Stimulated activated naive CD8-positive, alpha-beta T cell treated with anti-CD3 and anti-CD28 coated beads, Interleukin-15, amount 100 ng/mL, for 72 hours (primary cell): ENCODE data around the gene RPL26.
A peak's percentile ranks its signal among the peaks of the same experiment; 100 is the strongest.

Source experiments
- ATAC-seq: fragments of 150-1000 bp; cut with Tn5 transposase; 2 replicates; pipeline ENCODE4 v1.10.0; 2021; ENCODE audit warnings: mild to moderate bottlenecking, moderate library complexity
- DNase-seq, 2 donors: peaks; one replicate each; pipeline ENCODE4 v3.0.0; 2021 to 2022
- H3K27ac Mint-ChIP-seq, 2 donors: one replicate each; pipeline ENCODE4 v1.8.0; 2022; ENCODE audit warnings: mild to moderate bottlenecking in 2 of 2, mixed read lengths in 2 of 2, moderate library complexity in 2 of 2
- H3K27me3 Mint-ChIP-seq: one replicate; pipeline ENCODE4 v1.8.0; 2022; ENCODE audit warnings: mixed read lengths
- H3K4me1 Mint-ChIP-seq: one replicate; pipeline ENCODE4 v1.8.0; 2022; ENCODE audit warnings: mild to moderate bottlenecking, mixed read lengths
- H3K4me3 Mint-ChIP-seq, 2 donors: one replicate each; pipeline ENCODE4 v1.8.0; 2022; ENCODE audit warnings: mild to moderate bottlenecking in 2 of 2, mixed read lengths in 2 of 2, moderate library complexity in 1 of 2
- H3K9me3 Mint-ChIP-seq, 2 donors: one replicate each; pipeline ENCODE4 v1.8.0; 2022; ENCODE audit warnings: mixed read lengths in 2 of 2

The RPL26 gene

GRCh38 chr17:8383143-8383822, at the start of gene RPL26:
TSS of gene RPL26 (minus strand) at chr17:8383193. CDS start at chr17:8382310, 883 bp downstream.
- Mint-ChIP-seq H3K9me3 (no peaks in the 10 kb centered on the region), H3K27me3 (no peaks in the 10 kb centered on the region), H3K27ac (peak within 1 kb of the TSS; percentile 98 to 100), H3K4me3 (peak within 1 kb of the TSS; percentile 90 to 99), H3K4me1 (peaks cover 59% of the 10 kb centered on the region)
- ATAC-seq: peak; percentile 96
- DNase-seq: peak; percentile 96

- DNase-seq: no peak
- Mint-ChIP-seq H3K4me1 (no peaks in the 10 kb centered on the region), H3K27me3 (no peaks in the 10 kb centered on the region), H3K4me3 (no peak overlapping the region), H3K27ac (no peak overlapping the region), H3K9me3 (no peaks in the 10 kb centered on the region)
- no peak for ATAC-seq
Measured at GRCh38 chr17:8430966-8431365, 48.0 kb upstream of the RPL26 start.

DNA sequence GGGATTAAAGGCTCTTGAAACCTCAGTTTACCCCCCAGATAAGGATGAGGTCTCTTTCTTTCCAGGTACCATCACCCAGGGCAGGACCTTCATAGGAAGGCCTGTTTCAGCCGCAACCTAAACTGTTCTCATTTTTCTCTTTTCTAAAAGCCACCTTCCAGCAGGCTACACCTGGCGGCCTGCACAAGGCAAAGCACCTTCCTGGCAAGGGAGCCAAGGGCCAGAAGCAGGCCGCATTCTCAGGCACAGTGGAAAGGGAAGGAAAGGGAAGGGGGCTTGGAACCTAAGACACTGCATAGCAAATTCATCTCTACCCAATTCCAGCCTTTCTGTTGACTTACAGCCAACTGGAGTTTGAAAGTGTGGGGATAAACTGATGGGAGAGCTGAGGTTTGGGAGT, 43.8 kb upstream of the RPL26 start:
- no peak for ATAC-seq
- no peaks in the 10 kb centered on the region for H3K9me3 Mint-ChIP-seq
- no peak overlapping the region for H3K27ac Mint-ChIP-seq
- no peaks in the 10 kb centered on the region for H3K4me1 Mint-ChIP-seq
- H3K4me3 Mint-ChIP-seq: no peak overlapping the region
- DNase-seq: no peak
- peaks cover 21% of the 10 kb centered on the region for H3K27me3 Mint-ChIP-seq

DNA sequence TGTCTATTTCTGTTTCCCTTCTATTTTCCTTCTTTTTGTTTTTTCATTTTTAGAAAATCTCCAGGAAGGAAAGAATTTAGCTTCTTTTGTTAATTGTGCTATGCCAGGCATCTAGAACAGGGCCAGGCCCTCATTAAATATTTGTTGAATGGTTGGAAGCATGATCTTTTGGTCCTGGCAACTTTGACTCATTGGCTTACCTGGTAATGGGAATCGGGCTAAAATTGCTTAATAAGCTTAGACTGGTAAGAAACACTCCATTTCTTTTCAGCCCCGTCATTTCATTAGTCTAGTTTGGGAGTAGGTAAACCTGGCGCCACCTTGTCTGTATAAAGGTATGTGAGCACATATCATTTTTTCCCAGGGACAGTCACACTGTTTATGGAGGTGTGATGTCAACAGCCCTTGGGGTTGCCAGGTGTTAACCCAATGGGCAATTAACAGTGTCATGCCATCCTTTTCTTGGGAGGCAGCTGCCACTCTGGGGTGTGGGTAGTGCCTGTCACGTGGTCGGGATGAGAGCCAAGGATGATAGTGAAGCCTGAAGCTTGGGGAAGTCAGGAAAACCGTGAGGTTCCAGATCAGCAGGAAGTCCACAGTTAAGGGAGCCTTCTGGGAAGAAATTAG, 43.2 kb upstream of the RPL26 start:
- H3K27ac Mint-ChIP-seq: no peak overlapping the region
- H3K9me3 Mint-ChIP-seq: no peaks in the 10 kb centered on the region
- ATAC-seq: no peak
- no peak for DNase-seq
- no peak overlapping the region for H3K4me3 Mint-ChIP-seq
- H3K4me1 Mint-ChIP-seq: no peaks in the 10 kb centered on the region
- H3K27me3 Mint-ChIP-seq: peaks cover 26% of the 10 kb centered on the region

DNA sequence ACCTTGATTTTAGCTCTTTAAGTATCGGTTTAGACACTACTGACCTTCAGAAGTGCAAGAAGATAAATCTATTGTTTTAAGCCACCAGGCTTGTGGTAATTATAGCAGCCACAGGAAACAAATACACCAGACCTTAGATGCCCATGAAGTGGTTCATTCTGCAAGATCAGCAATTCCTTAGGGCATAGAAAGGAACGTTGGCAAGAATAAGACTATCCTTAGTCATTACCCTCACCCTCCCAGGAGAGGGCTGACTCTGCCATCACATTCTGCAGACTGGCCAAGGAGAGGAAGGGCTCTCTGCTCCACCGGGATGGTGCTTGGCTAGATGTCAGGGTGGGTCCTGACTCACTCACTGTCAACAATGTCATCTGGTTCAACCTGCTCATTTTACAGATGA, 38.6 kb upstream of the RPL26 start:
- H3K4me1 Mint-ChIP-seq: no peaks in the 10 kb centered on the region
- ATAC-seq (no peak), DNase-seq (no peak)
- H3K4me3 Mint-ChIP-seq: no peak overlapping the region
- no peak overlapping the region for H3K27ac Mint-ChIP-seq
- peaks cover 57% of the 10 kb centered on the region for H3K27me3 Mint-ChIP-seq
- H3K9me3 Mint-ChIP-seq: no peaks in the 10 kb centered on the region

GRCh38 chr17:8420041-8420934, 37.3 kb upstream of the RPL26 start:
- ATAC-seq (no peak), DNase-seq (no peak)
- Mint-ChIP-seq H3K27me3 (peaks cover 62% of the 10 kb centered on the region), H3K4me1 (no peaks in the 10 kb centered on the region), H3K9me3 (no peaks in the 10 kb centered on the region), H3K4me3 (no peak overlapping the region), H3K27ac (no peak overlapping the region)

DNA sequence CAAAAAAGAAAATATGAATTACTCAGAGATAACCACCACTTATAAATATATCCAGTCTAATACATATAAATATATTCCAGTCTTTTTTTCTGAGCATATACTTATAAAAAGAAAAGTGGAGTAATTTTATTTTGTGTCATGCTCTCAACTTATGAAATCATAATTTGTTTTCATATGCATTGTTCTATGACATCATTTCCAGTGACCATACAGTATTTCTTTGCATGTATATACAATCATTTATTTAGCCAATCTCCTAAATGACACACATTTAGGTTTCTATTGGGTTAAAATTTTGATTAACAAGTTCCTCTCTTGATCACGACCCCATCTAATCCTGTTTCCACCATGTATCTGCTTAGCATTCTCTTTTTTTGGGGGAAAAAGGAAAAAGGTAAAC, 36.3 kb upstream of the RPL26 start:
- ATAC-seq (no peak), DNase-seq (no peak)
- Mint-ChIP-seq H3K4me1 (no peaks in the 10 kb centered on the region), H3K4me3 (no peak overlapping the region), H3K27ac (no peak overlapping the region), H3K9me3 (no peaks in the 10 kb centered on the region), H3K27me3 (peaks cover 54% of the 10 kb centered on the region)

DNA sequence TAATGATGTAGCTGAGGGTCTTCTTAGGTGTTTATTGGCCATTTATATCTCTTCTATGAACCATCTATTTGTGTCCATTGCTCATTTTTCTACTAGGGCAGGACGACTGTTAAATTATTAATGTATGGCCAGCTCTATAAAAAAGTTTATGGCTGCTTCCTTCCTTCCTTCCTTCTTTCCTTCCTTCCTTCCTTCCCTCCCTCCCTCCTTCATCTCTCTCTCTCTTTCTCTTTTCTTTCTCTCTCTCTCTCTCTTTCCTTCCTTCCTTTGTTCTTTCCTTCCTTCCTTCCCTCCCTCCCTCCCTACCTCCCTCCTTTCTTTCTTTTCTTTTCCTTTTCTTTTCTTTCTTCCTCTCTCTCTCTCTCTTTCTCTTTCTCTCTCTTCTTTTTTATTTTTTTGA, 35.5 kb upstream of the RPL26 start:
- Mint-ChIP-seq H3K27ac (peak overlapping the region in 1 of 2 donors; percentile 26), H3K4me3 (no peak overlapping the region), H3K27me3 (peaks cover 50% of the 10 kb centered on the region), H3K9me3 (no peaks in the 10 kb centered on the region), H3K4me1 (peaks cover 1% of the 10 kb centered on the region)
- DNase-seq: no peak
- ATAC-seq: no peak

GRCh38 chr17:8417806-8418205, 34.8 kb upstream of the RPL26 start:
- Mint-ChIP-seq H3K27me3 (peaks cover 43% of the 10 kb centered on the region), H3K4me1 (peaks cover 8% of the 10 kb centered on the region), H3K4me3 (no peak overlapping the region)

DNA sequence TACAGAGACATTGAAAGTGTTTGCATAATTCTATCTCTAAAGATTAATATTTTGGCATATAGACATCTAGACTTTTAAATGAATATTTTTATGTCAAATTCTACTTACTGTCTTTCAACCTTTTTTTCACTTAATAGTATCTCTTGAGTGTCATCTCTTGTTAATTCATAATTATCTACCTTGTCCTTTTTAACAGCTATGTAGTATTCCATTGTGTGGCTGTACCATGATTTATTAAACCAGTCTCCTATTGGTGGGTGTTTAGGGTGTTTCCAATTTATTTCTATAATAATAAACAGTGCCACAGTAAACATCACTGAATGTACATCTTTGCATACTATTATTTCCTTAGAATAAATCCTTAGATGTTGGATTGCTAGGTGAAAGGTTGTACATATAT, 30.9 kb upstream of the RPL26 start:
- Mint-ChIP-seq H3K27me3 (peaks cover 38% of the 10 kb centered on the region), H3K4me1 (peaks cover 18% of the 10 kb centered on the region), H3K9me3 (no peaks in the 10 kb centered on the region), H3K4me3 (no peak overlapping the region), H3K27ac (no peak overlapping the region)
- no peak for ATAC-seq
- DNase-seq: no peak

More at GRCh38 chr17:8417806-8418205, 34.8 kb upstream of the RPL26 start:
- H3K27ac Mint-ChIP-seq: no peak overlapping the region
- H3K9me3 Mint-ChIP-seq: no peaks in the 10 kb centered on the region
- no peak for ATAC-seq
- no peak for DNase-seq

DNA sequence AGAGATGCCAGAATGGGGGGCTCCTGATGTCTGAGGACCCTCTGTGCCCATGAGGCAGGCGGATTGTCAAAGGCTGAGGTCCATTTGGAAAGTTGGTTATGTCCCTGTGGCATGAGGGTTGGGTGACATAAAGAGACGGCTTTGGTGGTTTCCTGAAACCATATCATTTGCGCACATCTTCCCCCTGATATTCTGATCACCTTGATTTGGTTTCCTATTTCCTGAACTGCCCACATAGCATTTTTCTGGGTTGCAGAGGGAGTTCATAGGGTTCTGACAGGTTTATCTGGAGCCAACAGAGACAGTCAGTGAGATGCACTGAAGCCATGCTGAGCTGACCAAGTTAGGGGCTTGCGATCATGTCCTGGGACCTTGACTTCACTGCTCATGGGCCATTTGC, 30.3 kb upstream of the RPL26 start:
- no peak overlapping the region for H3K27ac Mint-ChIP-seq
- H3K4me3 Mint-ChIP-seq: no peak overlapping the region
- H3K27me3 Mint-ChIP-seq: peaks cover 37% of the 10 kb centered on the region
- DNase-seq (no peak), ATAC-seq (peak; percentile 31)
- no peaks in the 10 kb centered on the region for H3K9me3 Mint-ChIP-seq
- peaks cover 21% of the 10 kb centered on the region for H3K4me1 Mint-ChIP-seq

DNA sequence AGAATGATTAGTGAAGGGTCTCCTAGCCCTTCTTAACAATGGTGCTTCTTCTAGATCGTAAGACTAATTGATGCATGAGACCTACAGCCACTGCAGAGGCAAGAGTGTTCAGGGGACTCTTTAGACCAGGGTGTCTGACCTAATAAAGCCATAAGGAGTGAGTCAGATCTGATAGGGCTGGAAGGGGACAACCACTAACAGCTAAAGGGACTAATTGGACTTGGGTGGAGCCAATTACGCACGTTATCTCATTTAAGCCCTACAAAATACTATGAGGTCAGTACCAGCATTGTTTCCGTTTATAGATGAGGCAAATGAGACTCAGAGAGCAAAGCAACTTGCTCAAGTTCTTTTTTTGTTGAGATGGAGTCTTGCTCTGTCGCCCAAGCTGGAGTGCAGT, 29.1 kb upstream of the RPL26 start:
- peaks cover 30% of the 10 kb centered on the region for H3K27me3 Mint-ChIP-seq

DNA sequence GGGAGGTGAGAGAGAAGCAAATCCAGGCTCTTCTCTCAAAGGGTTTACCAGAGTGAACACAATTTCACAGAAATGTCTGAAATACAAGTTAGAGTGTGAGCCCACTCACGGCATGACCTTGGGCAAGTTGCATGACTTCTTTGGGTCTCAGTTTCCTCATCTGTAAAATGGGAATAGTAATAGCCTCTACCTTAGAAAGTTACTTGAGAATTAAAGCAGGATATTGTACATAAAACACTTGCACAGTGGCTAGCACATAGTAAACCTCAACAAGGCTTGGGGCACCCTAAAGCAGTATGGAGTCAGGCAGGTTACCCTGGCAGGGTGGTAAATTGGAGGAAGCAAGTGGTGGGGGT, 27.9 kb upstream of the RPL26 start:
- no peak for ATAC-seq
- no peak overlapping the region for H3K27ac Mint-ChIP-seq
- no peak overlapping the region for H3K4me3 Mint-ChIP-seq
- no peak for DNase-seq
- peaks cover 20% of the 10 kb centered on the region for H3K27me3 Mint-ChIP-seq
- peaks cover 25% of the 10 kb centered on the region for H3K4me1 Mint-ChIP-seq
- no peaks in the 10 kb centered on the region for H3K9me3 Mint-ChIP-seq

More for the DNA sequence above, 29.1 kb upstream of the RPL26 start:
- H3K27ac Mint-ChIP-seq: peak overlapping the region in 1 of 2 donors; percentile 84
- H3K4me3 Mint-ChIP-seq: no peak overlapping the region
- DNase-seq (no peak), ATAC-seq (no peak)
- H3K9me3 Mint-ChIP-seq: no peaks in the 10 kb centered on the region
- H3K4me1 Mint-ChIP-seq: peaks cover 25% of the 10 kb centered on the region

DNA sequence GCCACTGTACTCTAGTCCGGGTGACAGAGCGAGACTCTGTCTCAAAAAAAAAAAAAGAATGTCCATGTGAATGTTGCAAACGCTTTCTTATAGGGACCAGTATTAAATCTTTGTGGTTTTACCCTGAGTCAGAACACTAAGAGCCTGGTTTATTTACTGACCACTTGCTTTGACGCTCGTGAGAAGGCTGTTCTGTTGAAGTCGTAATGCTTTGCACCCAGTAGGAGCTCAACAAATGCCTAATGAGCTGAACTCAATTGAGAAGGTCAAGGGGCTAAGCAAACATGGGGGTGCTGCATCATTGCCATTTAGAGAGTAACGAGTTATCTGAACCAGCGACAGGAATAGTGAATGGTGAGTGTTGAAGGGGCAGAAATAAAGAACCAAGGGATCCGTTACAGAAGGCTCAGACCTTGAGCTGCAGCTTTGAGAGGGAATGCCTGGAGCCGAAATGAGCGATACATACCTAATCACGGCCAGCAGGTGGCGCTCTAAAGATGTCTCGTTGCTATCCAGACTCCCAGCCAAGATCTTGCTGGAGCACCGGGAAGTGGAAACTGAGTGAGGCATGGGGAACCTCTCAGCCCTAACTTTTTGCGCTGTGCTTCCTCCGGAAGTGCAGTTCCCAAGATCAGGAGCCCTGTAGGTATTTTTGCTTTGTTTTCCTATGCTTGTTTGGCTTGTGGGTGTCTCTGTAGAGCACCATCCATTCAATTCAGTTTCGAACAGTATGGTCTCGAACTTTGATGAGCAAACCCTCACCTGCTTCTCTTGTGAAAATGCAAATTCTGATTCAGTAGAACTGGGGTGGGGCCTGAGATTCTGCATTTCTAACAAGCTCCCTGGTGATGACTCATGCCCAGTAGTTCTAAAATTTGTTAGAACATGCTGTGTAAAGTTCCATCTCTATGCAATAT, 27.2 kb upstream of the RPL26 start:
- no peak overlapping the region for H3K4me3 Mint-ChIP-seq
- peak; percentile 62 to 67 for DNase-seq
- peak overlapping the region in 1 of 2 donors; percentile 53 for H3K27ac Mint-ChIP-seq
- peaks cover 25% of the 10 kb centered on the region for H3K4me1 Mint-ChIP-seq
- ATAC-seq: peak; percentile 73
- H3K9me3 Mint-ChIP-seq: no peaks in the 10 kb centered on the region
- H3K27me3 Mint-ChIP-seq: peaks cover 20% of the 10 kb centered on the region

DNA sequence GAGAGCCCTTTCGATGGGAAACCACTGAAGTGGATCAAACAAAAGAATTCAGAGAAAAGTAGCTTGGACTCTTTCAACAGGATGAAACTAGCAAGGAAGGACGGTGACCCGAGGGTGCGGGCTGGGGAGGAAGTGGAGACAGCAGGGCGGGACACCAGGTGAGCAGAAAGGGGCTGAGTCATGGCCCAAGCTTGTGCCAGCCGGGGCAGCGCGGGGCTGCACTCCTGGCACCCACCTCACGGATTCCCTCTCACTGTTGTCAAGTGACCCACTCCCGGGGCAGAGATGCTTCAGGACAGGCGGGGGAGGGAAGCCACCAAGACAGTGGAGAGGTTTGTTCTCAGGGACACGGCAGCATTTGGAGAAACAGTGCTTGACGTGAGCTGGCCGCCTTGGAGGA, 25.4 kb upstream of the RPL26 start:
- Mint-ChIP-seq H3K27me3 (peaks cover 20% of the 10 kb centered on the region), H3K9me3 (no peaks in the 10 kb centered on the region), H3K27ac (peak overlapping the region in 1 of 2 donors; percentile 90), H3K4me3 (no peak overlapping the region), H3K4me1 (peaks cover 23% of the 10 kb centered on the region)
- DNase-seq: no peak
- ATAC-seq: no peak
